ENCODE results near the gene VKORC1L1.
"Not testable (repeated sequence)": the region's sequence is repeated elsewhere in the genome, so short reads cannot be mapped to it uniquely, and the experiment has no call there.

DNA sequence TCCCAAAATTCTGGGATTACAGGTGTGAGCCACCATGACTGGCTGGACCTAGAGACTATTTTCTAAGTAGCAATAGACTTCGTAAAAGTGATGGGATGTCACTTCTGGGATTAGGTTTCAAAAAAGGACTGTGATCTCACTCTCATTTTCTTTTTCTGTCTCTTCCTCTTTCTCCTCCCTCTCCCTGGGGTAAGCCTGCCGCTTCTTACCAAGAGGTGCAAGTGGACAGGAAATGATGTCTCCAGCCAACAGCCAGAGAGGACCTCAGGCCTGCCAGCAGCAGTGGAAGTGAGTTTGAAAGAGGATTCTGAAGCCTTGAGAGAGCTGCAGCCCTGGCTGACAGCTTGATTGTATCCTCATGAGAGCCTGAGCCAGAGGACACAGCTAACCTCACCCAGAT is 1.4 kb upstream of the VKORC1L1 start:
- TF ChIP-seq RARB (CRISPR knock-in tag; IDR thresholded peaks at IDR 0.05); TOX (CRISPR knock-in tag; IDR thresholded peaks at IDR 0.05; ENCODE audit: borderline replicate concordance); GLIS3 (CRISPR knock-in tag; IDR thresholded peaks at IDR 0.05); ZFP30 (CRISPR knock-in tag; IDR thresholded peaks at IDR 0.05); BACH2 (CRISPR knock-in tag; IDR thresholded peaks at IDR 0.05; ENCODE audit: borderline replicate concordance): not testable (repeated sequence)
- TF ChIP-seq, protein P1, sequence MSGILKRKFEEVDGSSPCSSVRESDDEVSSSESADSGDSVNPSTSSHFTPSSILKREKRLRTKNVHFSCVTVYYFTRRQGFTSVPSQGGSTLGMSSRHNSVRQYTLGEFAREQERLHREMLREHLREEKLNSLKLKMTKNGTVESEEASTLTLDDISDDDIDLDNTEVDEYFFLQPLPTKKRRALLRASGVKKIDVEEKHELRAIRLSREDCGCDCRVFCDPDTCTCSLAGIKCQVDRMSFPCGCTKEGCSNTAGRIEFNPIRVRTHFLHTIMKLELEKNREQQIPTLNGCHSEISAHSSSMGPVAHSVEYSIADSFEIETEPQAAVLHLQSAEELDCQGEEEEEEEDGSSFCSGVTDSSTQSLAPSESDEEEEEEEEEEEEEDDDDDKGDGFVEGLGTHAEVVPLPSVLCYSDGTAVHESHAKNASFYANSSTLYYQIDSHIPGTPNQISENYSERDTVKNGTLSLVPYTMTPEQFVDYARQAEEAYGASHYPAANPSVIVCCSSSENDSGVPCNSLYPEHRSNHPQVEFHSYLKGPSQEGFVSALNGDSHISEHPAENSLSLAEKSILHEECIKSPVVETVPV (CRISPR knock-in tag; IDR thresholded peaks at IDR 0.05), result not testable (repeated sequence)
- TF ChIP-seq, protein P2, sequence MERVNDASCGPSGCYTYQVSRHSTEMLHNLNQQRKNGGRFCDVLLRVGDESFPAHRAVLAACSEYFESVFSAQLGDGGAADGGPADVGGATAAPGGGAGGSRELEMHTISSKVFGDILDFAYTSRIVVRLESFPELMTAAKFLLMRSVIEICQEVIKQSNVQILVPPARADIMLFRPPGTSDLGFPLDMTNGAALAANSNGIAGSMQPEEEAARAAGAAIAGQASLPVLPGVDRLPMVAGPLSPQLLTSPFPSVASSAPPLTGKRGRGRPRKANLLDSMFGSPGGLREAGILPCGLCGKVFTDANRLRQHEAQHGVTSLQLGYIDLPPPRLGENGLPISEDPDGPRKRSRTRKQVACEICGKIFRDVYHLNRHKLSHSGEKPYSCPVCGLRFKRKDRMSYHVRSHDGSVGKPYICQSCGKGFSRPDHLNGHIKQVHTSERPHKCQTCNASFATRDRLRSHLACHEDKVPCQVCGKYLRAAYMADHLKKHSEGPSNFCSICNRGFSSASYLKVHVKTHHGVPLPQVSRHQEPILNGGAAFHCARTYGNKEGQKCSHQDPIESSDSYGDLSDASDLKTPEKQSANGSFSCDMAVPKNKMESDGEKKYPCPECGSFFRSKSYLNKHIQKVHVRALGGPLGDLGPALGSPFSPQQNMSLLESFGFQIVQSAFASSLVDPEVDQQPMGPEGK (CRISPR knock-in tag; IDR thresholded peaks at IDR 0.05; ENCODE audit: borderline replicate concordance), result not testable (repeated sequence)

Measured in SK-N-SH treated with all-trans-retinoic acid at 6 μM for 48 hours (cell line).